ENCODE data around the gene TAPT1.

Gene TAPT1

DNA sequence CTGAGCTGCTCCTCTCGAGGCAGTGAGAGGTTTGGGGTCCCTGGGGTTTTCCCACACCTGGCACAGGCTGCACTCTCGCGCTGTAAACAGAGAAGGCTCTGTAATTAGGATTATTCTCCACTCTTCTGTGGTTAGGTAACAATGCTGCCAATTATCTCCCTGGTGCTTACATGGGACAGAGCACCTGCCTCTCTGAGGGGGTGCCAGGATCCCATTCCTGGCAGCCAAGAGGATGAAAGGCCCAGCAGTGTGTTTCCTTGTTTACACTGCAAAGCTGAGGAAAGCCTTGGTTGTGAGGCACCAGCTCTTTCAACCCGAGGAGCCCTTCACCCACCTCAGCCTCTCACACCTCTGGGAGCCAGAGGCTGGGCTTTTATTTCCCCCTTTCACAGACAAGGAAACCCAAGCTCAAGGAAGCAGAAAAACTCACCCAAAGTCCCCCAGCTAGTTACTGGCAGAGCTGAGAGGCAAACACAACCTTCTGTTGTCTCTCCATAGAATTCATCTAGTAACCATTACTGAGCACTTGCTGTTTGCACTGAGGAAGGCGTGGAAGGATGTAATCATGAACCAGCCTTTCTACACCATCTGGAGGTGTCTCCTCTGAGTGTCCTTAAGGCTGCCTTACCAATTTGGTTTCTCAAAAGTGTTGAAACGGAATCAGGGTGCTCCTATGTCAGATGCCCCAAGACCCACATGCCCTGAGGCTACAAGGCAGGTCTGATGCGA lies 102.8 kb downstream of the TAPT1 start:
- DNase-seq (ENCODE audit: insufficient read length, low spot score) (no peak), FAIRE-seq (no peak)
- TF ChIP-seq PAX5 (IDR thresholded peaks at IDR 0.05; ENCODE audit: insufficient read depth, low read length, severe bottlenecking) (no peak), POLR2A (IDR thresholded peaks at IDR 0.05; ENCODE audit: low read depth, low read length) (no peak), POLR2AphosphoS5 (IDR thresholded peaks at IDR 0.05; ENCODE audit: low read depth, low read length) (no peak), POU2F2 (IDR thresholded peaks at IDR 0.05; ENCODE audit: low read depth, low read length) (no peak), TAF1 (IDR thresholded peaks at IDR 0.05; ENCODE audit: low read depth, low read length) (no peak), SPI1 (IDR thresholded peaks at IDR 0.05; ENCODE audit: low read depth, low read length) (no peak)

- no peak for FAIRE-seq
- no peak for TF ChIP-seq POLR2A (IDR thresholded peaks at IDR 0.05; ENCODE audit: low read depth, low read length)
- no peak for TF ChIP-seq PAX5 (IDR thresholded peaks at IDR 0.05; ENCODE audit: insufficient read depth, low read length, severe bottlenecking)
- TF ChIP-seq SPI1 (IDR thresholded peaks at IDR 0.05; ENCODE audit: low read depth, low read length): no peak
- TF ChIP-seq POU2F2 (IDR thresholded peaks at IDR 0.05; ENCODE audit: low read depth, low read length): no peak
- no peak for TF ChIP-seq POLR2AphosphoS5 (IDR thresholded peaks at IDR 0.05; ENCODE audit: low read depth, low read length)
- TF ChIP-seq TAF1 (IDR thresholded peaks at IDR 0.05; ENCODE audit: low read depth, low read length): no peak
- DNase-seq (ENCODE audit: insufficient read length, low spot score): no peak
Observed at GRCh38 chr4:16122784-16123183, 103.5 kb downstream of the TAPT1 start.

GRCh38 chr4:16122308-16122711 lies 104.0 kb downstream of the TAPT1 start:
- FAIRE-seq: no peak
- TF ChIP-seq POU2F2 (IDR thresholded peaks at IDR 0.05; ENCODE audit: low read depth, low read length): no peak
- no peak for TF ChIP-seq PAX5 (IDR thresholded peaks at IDR 0.05; ENCODE audit: insufficient read depth, low read length, severe bottlenecking)
- TF ChIP-seq TAF1 (IDR thresholded peaks at IDR 0.05; ENCODE audit: low read depth, low read length): no peak
- no peak for TF ChIP-seq SPI1 (IDR thresholded peaks at IDR 0.05; ENCODE audit: low read depth, low read length)
- TF ChIP-seq POLR2AphosphoS5 (IDR thresholded peaks at IDR 0.05; ENCODE audit: low read depth, low read length): no peak
- no peak for TF ChIP-seq POLR2A (IDR thresholded peaks at IDR 0.05; ENCODE audit: low read depth, low read length)

DNA sequence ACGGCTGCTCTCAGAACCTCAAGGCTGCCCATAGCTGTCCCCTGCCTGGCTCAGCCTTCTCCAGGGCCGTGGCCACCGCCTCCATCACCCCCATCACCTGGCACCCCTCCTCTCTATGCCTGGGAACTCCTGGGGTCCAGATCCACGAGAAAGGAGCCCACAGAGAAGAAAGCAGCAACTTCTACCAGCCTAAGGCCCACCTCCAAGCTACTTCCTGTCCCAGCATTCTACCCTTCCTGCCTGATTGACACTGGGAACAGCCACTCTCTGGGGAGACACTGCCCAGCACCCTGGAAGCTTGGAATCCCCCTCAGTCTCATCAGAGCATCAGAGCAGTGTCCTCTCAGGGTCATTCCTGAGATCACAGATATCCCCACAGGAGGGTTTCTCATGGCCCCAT lies 105.6 kb downstream of the TAPT1 start:
- TF ChIP-seq POLR2AphosphoS5 (IDR thresholded peaks at IDR 0.05; ENCODE audit: low read depth, low read length): no peak
- no peak for TF ChIP-seq TAF1 (IDR thresholded peaks at IDR 0.05; ENCODE audit: low read depth, low read length)
- TF ChIP-seq POLR2A (IDR thresholded peaks at IDR 0.05; ENCODE audit: low read depth, low read length): no peak
- no peak for TF ChIP-seq PAX5 (IDR thresholded peaks at IDR 0.05; ENCODE audit: insufficient read depth, low read length, severe bottlenecking)
- TF ChIP-seq POU2F2 (IDR thresholded peaks at IDR 0.05; ENCODE audit: low read depth, low read length): no peak
- no peak for TF ChIP-seq SPI1 (IDR thresholded peaks at IDR 0.05; ENCODE audit: low read depth, low read length)
- FAIRE-seq: no peak
- DNase-seq (ENCODE audit: insufficient read length, low spot score): no peak

More at GRCh38 chr4:16122308-16122711, 104.0 kb downstream of the TAPT1 start:
- no peak for DNase-seq (ENCODE audit: insufficient read length, low spot score)

DNA sequence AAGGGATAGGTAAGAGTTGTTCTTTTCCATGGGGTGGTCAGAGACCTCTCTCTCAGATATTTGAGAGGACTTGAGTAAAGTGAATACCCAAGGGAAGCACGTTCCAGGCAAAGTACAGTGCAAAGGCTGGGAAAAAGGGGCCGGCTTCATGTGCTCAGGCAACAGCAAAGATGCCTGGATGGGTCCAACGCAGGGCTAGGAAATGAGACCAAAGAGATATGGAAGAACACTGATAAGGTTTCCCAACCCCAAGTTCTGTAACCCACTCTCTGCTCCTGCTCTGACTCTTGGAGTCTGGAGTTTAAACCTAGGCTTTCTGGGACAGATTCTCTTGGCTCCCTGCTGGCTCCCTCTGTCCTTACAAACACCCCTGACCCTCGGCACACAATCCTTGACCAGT lies 106.3 kb downstream of the TAPT1 start:
- FAIRE-seq: no peak

DNA sequence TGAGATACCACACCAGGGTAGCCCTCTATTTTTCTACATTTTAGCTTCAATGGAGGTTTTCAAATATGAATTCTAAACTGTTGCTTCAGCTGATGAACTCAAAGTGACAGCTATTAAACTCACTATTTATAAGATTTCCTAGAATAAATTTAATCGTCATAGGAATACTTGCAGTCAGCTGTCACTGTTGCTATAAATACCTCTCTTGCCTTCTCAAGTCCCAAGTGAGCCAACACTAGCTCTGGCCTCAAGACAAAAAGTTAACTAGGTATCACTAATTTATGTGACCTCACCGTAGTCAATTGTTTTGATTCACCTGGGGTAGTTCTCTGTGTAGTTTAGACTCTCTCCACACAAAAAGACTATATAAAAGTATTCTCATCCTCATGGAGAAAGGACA lies 108.2 kb downstream of the TAPT1 start:
- DNase-seq (ENCODE audit: insufficient read length, low spot score) (no peak), FAIRE-seq (no peak)
- TF ChIP-seq PAX5 (IDR thresholded peaks at IDR 0.05; ENCODE audit: insufficient read depth, low read length, severe bottlenecking): no peak
- TF ChIP-seq TAF1 (IDR thresholded peaks at IDR 0.05; ENCODE audit: low read depth, low read length): no peak
- TF ChIP-seq POLR2AphosphoS5 (IDR thresholded peaks at IDR 0.05; ENCODE audit: low read depth, low read length): no peak
- TF ChIP-seq SPI1 (IDR thresholded peaks at IDR 0.05; ENCODE audit: low read depth, low read length): no peak
- TF ChIP-seq POLR2A (IDR thresholded peaks at IDR 0.05; ENCODE audit: low read depth, low read length): no peak
- TF ChIP-seq POU2F2 (IDR thresholded peaks at IDR 0.05; ENCODE audit: low read depth, low read length): no peak

More for the DNA sequence above, 106.3 kb downstream of the TAPT1 start:
- no peak for DNase-seq (ENCODE audit: insufficient read length, low spot score)
- TF ChIP-seq SPI1 (IDR thresholded peaks at IDR 0.05; ENCODE audit: low read depth, low read length) (no peak), POU2F2 (IDR thresholded peaks at IDR 0.05; ENCODE audit: low read depth, low read length) (no peak), POLR2A (IDR thresholded peaks at IDR 0.05; ENCODE audit: low read depth, low read length) (no peak), POLR2AphosphoS5 (IDR thresholded peaks at IDR 0.05; ENCODE audit: low read depth, low read length) (no peak), PAX5 (IDR thresholded peaks at IDR 0.05; ENCODE audit: insufficient read depth, low read length, severe bottlenecking) (no peak), TAF1 (IDR thresholded peaks at IDR 0.05; ENCODE audit: low read depth, low read length) (no peak)

GRCh38 chr4:16117164-16117563 lies 109.1 kb downstream of the TAPT1 start:
- FAIRE-seq (no peak), DNase-seq (ENCODE audit: insufficient read length, low spot score) (no peak)
- TF ChIP-seq SPI1 (IDR thresholded peaks at IDR 0.05; ENCODE audit: low read depth, low read length): no peak
- no peak for TF ChIP-seq POU2F2 (IDR thresholded peaks at IDR 0.05; ENCODE audit: low read depth, low read length)
- no peak for TF ChIP-seq POLR2A (IDR thresholded peaks at IDR 0.05; ENCODE audit: low read depth, low read length)
- no peak for TF ChIP-seq TAF1 (IDR thresholded peaks at IDR 0.05; ENCODE audit: low read depth, low read length)
- TF ChIP-seq PAX5 (IDR thresholded peaks at IDR 0.05; ENCODE audit: insufficient read depth, low read length, severe bottlenecking): no peak
- no peak for TF ChIP-seq POLR2AphosphoS5 (IDR thresholded peaks at IDR 0.05; ENCODE audit: low read depth, low read length)

DNA sequence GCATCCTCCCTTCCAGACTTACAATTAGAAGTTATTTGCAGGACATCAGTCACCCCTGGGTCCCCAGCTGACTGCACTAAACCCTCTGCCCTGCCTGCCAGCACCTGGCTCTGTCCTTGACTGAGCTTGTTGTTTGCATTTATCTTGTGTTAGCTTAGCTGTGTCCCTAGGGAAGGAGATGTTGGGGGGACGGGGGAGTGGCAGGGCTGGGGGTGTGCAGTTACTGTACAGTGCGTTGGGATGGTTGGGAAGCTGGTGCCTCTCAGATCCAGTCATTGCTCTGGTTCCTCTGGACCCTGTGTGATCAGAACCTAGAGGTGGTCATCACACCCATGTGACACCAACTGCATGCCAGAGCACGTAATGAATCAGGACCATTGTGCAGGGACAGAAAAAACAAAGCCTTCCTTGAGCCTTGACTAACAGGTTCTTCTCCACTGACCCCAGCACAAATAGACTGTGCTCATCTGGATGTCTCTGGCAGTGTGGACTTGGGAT lies 109.7 kb downstream of the TAPT1 start:
- FAIRE-seq (no peak), DNase-seq (ENCODE audit: insufficient read length, low spot score) (no peak)
- TF ChIP-seq PAX5 (IDR thresholded peaks at IDR 0.05; ENCODE audit: insufficient read depth, low read length, severe bottlenecking) (no peak), SPI1 (IDR thresholded peaks at IDR 0.05; ENCODE audit: low read depth, low read length) (no peak), POLR2A (IDR thresholded peaks at IDR 0.05; ENCODE audit: low read depth, low read length) (no peak), POU2F2 (IDR thresholded peaks at IDR 0.05; ENCODE audit: low read depth, low read length) (no peak), TAF1 (IDR thresholded peaks at IDR 0.05; ENCODE audit: low read depth, low read length) (no peak), POLR2AphosphoS5 (IDR thresholded peaks at IDR 0.05; ENCODE audit: low read depth, low read length) (no peak)

DNA sequence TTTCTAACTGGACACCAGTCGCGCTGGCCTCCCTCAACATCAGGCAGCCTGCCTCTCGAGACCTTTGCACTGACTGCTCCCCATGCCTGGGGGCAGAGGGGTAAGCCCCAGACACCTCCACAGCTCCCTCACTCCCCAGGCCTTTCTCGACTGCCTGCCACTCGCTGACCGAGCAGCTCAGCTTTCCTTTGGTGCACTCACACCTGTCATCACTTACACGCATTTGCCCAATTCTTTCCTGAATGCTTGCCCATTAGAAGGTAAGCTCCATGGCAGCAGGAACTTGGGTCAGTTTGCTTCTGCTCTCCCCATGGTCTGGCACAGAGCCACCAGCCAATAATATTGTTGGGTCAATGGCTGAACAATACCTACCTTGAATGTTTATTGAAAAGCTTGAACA lies 110.3 kb downstream of the TAPT1 start:
- TF ChIP-seq SPI1 (IDR thresholded peaks at IDR 0.05; ENCODE audit: low read depth, low read length) (no peak), POLR2A (IDR thresholded peaks at IDR 0.05; ENCODE audit: low read depth, low read length) (no peak), POLR2AphosphoS5 (IDR thresholded peaks at IDR 0.05; ENCODE audit: low read depth, low read length) (no peak), TAF1 (IDR thresholded peaks at IDR 0.05; ENCODE audit: low read depth, low read length) (no peak), PAX5 (IDR thresholded peaks at IDR 0.05; ENCODE audit: insufficient read depth, low read length, severe bottlenecking) (no peak), POU2F2 (IDR thresholded peaks at IDR 0.05; ENCODE audit: low read depth, low read length) (no peak)
- no peak for FAIRE-seq
- DNase-seq (ENCODE audit: insufficient read length, low spot score): no peak

All from GM12891 (cell line).